ENCODE results near the gene KCNMB1.

- TF ChIP-seq CTCF (IDR thresholded peaks at IDR 0.05) (no peak), POLR2A (IDR thresholded peaks at IDR 0.05) (no peak)
Observed at GRCh38 chr5:170345971-170346370, 43.2 kb downstream of the KCNMB1 start.
